ENCODE measurements around the gene VGLL1.

- TF ChIP-seq CTCF (IDR thresholded peaks at IDR 0.05 in 4 of 5, conservative IDR thresholded peaks at IDR 0.05 in 1 of 5) = no peak
- no peak for TF ChIP-seq POLR2A (IDR thresholded peaks at IDR 0.05)
Measured at GRCh38 chrX:136525738-136526606, 6.0 kb upstream of the VGLL1 start.

Measured in gastrocnemius medialis (tissue), 4 donors.